Endothelial cell of umbilical vein (primary cell): ENCODE data around the gene TBCD. TPM values are rescaled to one million over a fixed set of nuclear protein-coding genes. Genes with fewer than 3 reads are reported as not detected.

Source experiments
- BruUV-seq: library from RNA; stranded (reverse); fragments of 400-500 nt; replicated peaks from 2 replicates; lab custom pipeline; 2021; lab: Mats Ljungman, UMichigan
- CTCF ChIA-PET: fragments of 300-600, 350-600 bp; sonication (Branson Sonifier 250); formaldehyde crosslinking; loops from one replicate; lab custom pipeline; 2021; ENCODE audit warnings: antibody characterized with exemption, inconsistent platforms; lab: Charles Lee
- POLR2A ChIA-PET: fragments of 300-600, 350-600 bp; sonication (Branson Sonifier 250); formaldehyde crosslinking; loops from one replicate; lab custom pipeline; 2021; ENCODE audit warnings: antibody characterized with exemption, inconsistent platforms; lab: Charles Lee
- DNase-seq: peaks from one replicate; pipeline ENCODE4 v3.0.0-alpha.2; 2011; ENCODE audit warnings: low read depth, low spot score
- FAIRE-seq: peaks from 2 replicates; lab custom pipeline; 2011; peaks lifted over from hg19 to GRCh38; lab: Jason Lieb, UNC
- H2AFZ ChIP-seq: 2 replicates; pipeline ENCODE4 v1.6.0; 2012; ENCODE audit warnings: low read depth, low read length, control low read depth, inconsistent platforms
- H3K27ac ChIP-seq: 2 replicates; pipeline ENCODE4 v1.5.1; 2011; ENCODE audit warnings: low read depth, mild to moderate bottlenecking, control low read depth, low read length, moderate library complexity; ENCODE audit not compliant: insufficient read depth
- H3K27me3 ChIP-seq, 2 experiments: 2 replicates each; pipeline versions ENCODE4 v1.6.0 to v1.6.1; 2011; ENCODE audit warnings: low read length in 2 of 2, mixed read lengths in 1 of 2; ENCODE audit not compliant: control insufficient read depth in 2 of 2, insufficient read depth in 2 of 2
- H3K36me3 ChIP-seq, 2 experiments: 2 replicates in 1 of 2; 3 replicates in 1 of 2; pipeline ENCODE4 v1.5.1; 2011; ENCODE audit warnings: low read length in 2 of 2, mild to moderate bottlenecking in 1 of 2, moderate library complexity in 1 of 2; ENCODE audit not compliant: control insufficient read depth in 2 of 2, insufficient read depth in 2 of 2; ENCODE audit errors: extremely low read depth in 1 of 2
- H3K4me1 ChIP-seq: 3 replicates; pipeline ENCODE4 v1.5.1; 2011; ENCODE audit warnings: mild to moderate bottlenecking, low read length; ENCODE audit not compliant: control insufficient read depth, insufficient read depth; ENCODE audit errors: extremely low read depth
- H3K4me2 ChIP-seq: 2 replicates; pipeline ENCODE4 v1.6.1; 2011; ENCODE audit warnings: low read length, control low read depth, mixed read lengths; ENCODE audit not compliant: insufficient read depth
- H3K4me3 ChIP-seq, 3 experiments: fragments of 200-600 bp in 1 of 3; sonication (generic), shearing (Covaris generic) in 1 of 3; replicated peaks in 1 of 3; 2 replicates each; pipeline ENCODE4 v1.5.1; 2011 to 2016; ENCODE audit warnings: control low read depth in 3 of 3, low read length in 3 of 3, mild to moderate bottlenecking in 2 of 3, inconsistent platforms in 1 of 3, low read depth in 1 of 3, moderate library complexity in 1 of 3; ENCODE audit not compliant: insufficient read depth in 1 of 3
- H3K79me2 ChIP-seq: 2 replicates; pipeline ENCODE4 v1.6.0; 2012; ENCODE audit warnings: low read length, inconsistent platforms; ENCODE audit not compliant: control insufficient read depth, insufficient read depth
- H3K9ac ChIP-seq: replicated peaks from 2 replicates; pipeline ENCODE3; 2011; ENCODE audit warnings: low read length, control low read depth; ENCODE audit not compliant: insufficient read depth; ENCODE audit errors: extremely low read depth
- H3K9me1 ChIP-seq: replicated peaks from 3 replicates; pipeline ENCODE4 v1.6.0; 2011; ENCODE audit warnings: mild to moderate bottlenecking, low read length; ENCODE audit not compliant: control insufficient read depth, insufficient read depth; ENCODE audit errors: extremely low read depth
- H3K9me3 ChIP-seq: replicated peaks from 2 replicates; pipeline ENCODE4 v1.5.1; 2012; ENCODE audit warnings: low read length, inconsistent platforms; ENCODE audit not compliant: control insufficient read depth, insufficient read depth
- H4K20me1 ChIP-seq: replicated peaks from 2 replicates; pipeline ENCODE3; 2011; ENCODE audit warnings: mild to moderate bottlenecking, low read length; ENCODE audit not compliant: control insufficient read depth, insufficient read depth; ENCODE audit errors: extremely low read depth
- CTCF ChIP-seq, 2 donors: IDR thresholded peaks; 1 replicate in 1 of 2; 2 replicates in 1 of 2; pipeline ENCODE4 v1.5.1; 2011; ENCODE audit warnings: low read length in 2 of 2, mild to moderate bottlenecking in 2 of 2, moderate library complexity in 2 of 2, control low read depth in 1 of 2, inconsistent platforms in 1 of 2, low read depth in 1 of 2; ENCODE audit not compliant: insufficient read depth in 1 of 2; ENCODE audit errors: extremely low read depth in 1 of 2
- EZH2 ChIP-seq: IDR thresholded peaks from 2 replicates; pipeline ENCODE4 v1.6.1; 2012; ENCODE audit warnings: borderline replicate concordance, low read depth, mild to moderate bottlenecking, moderate library complexity, low read length, inconsistent platforms; ENCODE audit not compliant: severe bottlenecking
- FOS ChIP-seq: IDR thresholded peaks from 2 replicates; pipeline ENCODE4 v1.6.1; 2011; ENCODE audit warnings: mild to moderate bottlenecking, low read length, moderate library complexity, borderline replicate concordance; ENCODE audit not compliant: insufficient read depth
- GATA2 ChIP-seq: IDR thresholded peaks from 2 replicates; pipeline ENCODE4 v1.7.0; 2011; ENCODE audit warnings: low read depth, mild to moderate bottlenecking, moderate library complexity, mixed read lengths, low read length; ENCODE audit not compliant: insufficient read length, insufficient read depth
- JUN ChIP-seq: IDR thresholded peaks from 2 replicates; pipeline ENCODE4 v1.6.1; 2011; ENCODE audit warnings: borderline replicate concordance, low read depth; ENCODE audit not compliant: insufficient read length, insufficient read depth
- MYC ChIP-seq: IDR thresholded peaks from one replicate; pipeline ENCODE4 v1.6.1; 2011; ENCODE audit warnings: mild to moderate bottlenecking, low read depth, low read length
- POLR2A ChIP-seq: IDR thresholded peaks from 2 replicates; pipeline ENCODE4 v1.6.1; 2012; ENCODE audit warnings: low read depth, mild to moderate bottlenecking, control low read depth, low read length
- POLR2AphosphoS5 ChIP-seq: IDR thresholded peaks from 2 replicates; pipeline ENCODE4 v1.6.1; 2012; ENCODE audit warnings: low read depth, mild to moderate bottlenecking, control low read depth, low read length, moderate library complexity; ENCODE audit not compliant: insufficient read depth
- dilution Hi-C: fragments of 300-500 bp; cut with MboI; formaldehyde crosslinking; loops from one replicate; pipeline ENCODE4 v1.15.0; 2019; ENCODE audit warnings: low sequenced_read_pairs; ENCODE audit not compliant: extremely low pct_ligation_motif_present
- intact Hi-C: fragments of 100-400 bp; cut with micrococcal nuclease; formaldehyde crosslinking; loops from one replicate; pipeline ENCODE4 v1.10.0; 2022
- polyA plus RNA-seq, 4 experiments: library from polyadenylated mRNA; depleted of rRNA in 3 of 4; stranded (reverse) in 3 of 4; unstranded in 1 of 4; fragments of >200 nt; gene quantifications; 2 replicates each; pipeline versions ENCODE4 v1.2.1 to v1.2.3, GENCODE V29; 2011 to 2012; ENCODE audit warnings: missing spikeins in 1 of 4
- total RNA-seq: library from RNA; stranded (reverse); gene quantifications from 2 replicates; pipeline ENCODE4 v1.2.3, GENCODE V29; 2021
- TF ChIP-seq, protein P1 (sequence below): IDR thresholded peaks from 2 replicates; pipeline ENCODE4 v1.6.1; 2011; ENCODE audit not compliant: insufficient read depth, insufficient read length

The TBCD gene
- total and polyA plus RNA-seq, 2 donors (not counting 3 experiments of a cell fraction or from before 2014, with no cell fraction given): 121 to 145 TPM

DNA sequence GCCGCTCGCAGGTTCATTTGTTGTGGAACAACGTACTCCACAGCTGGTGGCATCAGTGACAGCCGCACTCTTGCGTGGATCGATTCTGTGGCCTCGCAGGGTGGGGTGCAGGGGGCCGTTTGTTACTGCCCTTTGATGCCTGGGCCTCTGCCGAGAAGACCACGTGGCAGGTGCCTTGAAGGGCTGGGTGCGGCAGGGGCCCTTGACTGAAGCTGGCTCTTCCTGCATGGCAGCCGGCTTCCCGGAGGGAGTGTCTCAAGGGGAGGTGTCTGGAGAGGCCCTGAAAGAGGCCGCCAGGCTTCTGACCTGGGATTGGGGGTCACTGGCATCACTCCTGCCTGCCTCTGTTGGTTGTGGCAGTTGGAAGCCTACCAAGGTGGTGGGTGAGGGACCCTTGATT is 43.8 kb downstream of the TBCD start:
- Histone ChIP-seq H3K9me1 (no peaks in the 10 kb centered on the region), H4K20me1 (no peaks in the 10 kb centered on the region), H3K4me1 (no peaks in the 10 kb centered on the region), H3K9ac (no peak overlapping the region), H3K27ac (no peak overlapping the region), H2AFZ (no peak overlapping the region), H3K27me3 (no peaks in the 10 kb centered on the region), H3K4me2 (no peak overlapping the region), H3K36me3 (peaks cover 0 to 5% of the 10 kb centered on the region in 2 experiments), H3K4me3 (no peak overlapping the region), H3K9me3 (no peaks in the 10 kb centered on the region), H3K79me2 (peaks cover 2% of the 10 kb centered on the region)
- dilution Hi-C loops: no loop called here
- TF ChIP-seq GATA2 (no peak), MYC (no peak), EZH2 (no peak), POLR2A (no peak), JUN (no peak), POLR2AphosphoS5 (no peak), FOS (no peak), CTCF (IDR thresholded peaks at IDR 0.05; ENCODE audit: extremely low read depth in 1 of 2, insufficient read depth in 1 of 2, low read depth in 1 of 2, low read length in 2 of 2) (no peak)
- TF ChIP-seq, protein P1, sequence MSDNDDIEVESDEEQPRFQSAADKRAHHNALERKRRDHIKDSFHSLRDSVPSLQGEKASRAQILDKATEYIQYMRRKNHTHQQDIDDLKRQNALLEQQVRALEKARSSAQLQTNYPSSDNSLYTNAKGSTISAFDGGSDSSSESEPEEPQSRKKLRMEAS: no peak
- ChIA-PET POLR2A (no interaction called here), CTCF (interaction anchor here (1.8 kb wide), 1 partner anchor 14 kb away, joined by 5 read pairs; no protein-coding TSS in a partner anchor)
- BruUV-seq: no TSS peak
- intact Hi-C loops: no loop called here
- DNase-seq (no peak), FAIRE-seq (no peak)
